Stimulated activated CD8-positive, alpha-beta memory T cell treated with anti-CD3 and anti-CD28 coated beads, Interleukin-7, amount 100 ng/mL, for 1 hour (primary cell): ENCODE results near the gene EEF2K.
"Not testable (repeated sequence)": the region's sequence is repeated elsewhere in the genome, so short reads cannot be mapped to it uniquely, and the experiment has no call there.

Source experiments
- DNase-seq, 2 donors: peaks; one replicate each; pipeline ENCODE4 v3.0.0-alpha.2; 2020; ENCODE audit warnings: low read depth in 2 of 2

Gene EEF2K

DNA sequence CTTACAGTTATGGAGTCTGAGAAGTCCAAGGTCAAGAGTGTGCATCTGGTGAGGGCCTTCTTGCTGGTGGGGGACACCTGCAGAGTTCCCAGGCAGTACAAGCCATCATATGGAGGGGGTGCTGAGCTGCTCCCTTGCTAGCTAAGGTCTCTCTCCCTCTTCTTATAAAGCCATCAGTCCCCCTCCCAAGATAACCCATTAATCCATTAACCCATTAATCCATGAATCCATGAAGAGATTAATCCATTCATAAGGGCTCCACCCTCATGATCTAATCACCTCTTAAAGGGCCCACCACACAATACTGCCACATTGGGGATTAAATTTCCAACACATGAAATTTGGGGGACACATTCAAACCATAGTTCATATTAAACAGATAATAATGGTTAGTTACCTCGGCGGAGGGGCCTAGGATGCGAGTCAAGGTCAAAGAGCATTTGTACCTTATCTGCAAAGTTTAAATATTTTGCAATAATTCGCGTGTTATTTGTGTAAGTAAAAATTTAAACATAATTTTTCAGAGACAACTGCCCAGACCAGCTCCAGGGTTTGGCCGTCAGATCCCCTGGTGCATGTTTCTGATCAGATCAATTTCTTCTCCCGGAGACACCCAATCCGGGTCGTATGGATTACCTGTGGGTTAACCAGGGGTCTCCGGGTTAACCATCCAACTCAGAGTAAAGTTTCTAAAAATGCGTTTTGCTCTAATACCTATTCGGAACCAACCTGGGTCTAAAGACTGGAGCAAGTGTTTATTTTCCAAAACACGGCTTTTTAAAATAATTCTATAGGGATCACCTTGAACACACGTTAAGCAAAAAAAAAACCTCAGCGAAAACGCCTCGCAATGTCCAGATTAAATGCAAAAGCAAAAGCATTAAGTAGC is 90.4 kb downstream of the EEF2K start:
- DNase-seq = no peak

DNA sequence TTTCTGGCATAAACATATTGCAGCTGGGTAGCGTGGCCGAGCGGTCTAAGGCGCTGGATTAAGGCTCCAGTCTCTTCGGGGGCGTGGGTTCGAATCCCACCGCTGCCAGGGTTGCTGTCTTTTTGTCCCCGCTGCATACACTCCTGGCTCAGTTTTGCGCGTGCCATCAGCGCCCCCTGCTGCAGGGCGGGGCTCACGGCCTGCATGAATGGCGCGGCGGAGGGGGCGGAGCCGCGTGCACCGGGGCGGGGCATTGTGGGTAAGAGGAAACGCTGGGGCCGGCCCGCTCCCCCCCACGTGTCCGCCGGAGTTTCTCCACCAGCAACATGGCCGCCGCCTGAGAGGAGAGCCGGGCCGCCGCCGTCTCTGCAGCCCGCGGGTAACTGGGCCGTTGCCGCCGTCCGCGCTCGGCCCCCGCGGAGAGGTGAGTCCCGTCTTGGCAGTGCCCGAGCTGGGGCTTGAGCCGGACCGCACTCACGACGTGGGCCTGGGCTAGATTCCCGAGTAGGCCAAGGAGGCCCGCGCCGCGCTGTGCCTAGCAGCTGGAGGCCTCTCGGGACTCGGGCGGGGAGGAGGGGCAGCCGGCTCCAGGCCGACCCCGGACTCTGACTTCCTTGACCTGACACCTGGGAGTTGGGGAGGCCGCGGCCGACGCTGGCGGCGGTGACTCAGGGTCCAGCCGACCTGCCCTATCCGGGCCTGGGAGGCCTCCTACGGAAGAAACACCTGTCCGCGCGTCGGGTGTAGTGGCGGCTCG is 91.2 kb downstream of the EEF2K start, which contains the start of gene POLR3E:
POLR3E (plus strand) TSS at position 296 of the 757 bp plus-strand sequence. CDS start 5,560 bp downstream, outside the sequence.
- DNase-seq = peak; percentile 99

GRCh38 chr16:22297871-22298733 is 92.0 kb downstream of the EEF2K start:
- DNase-seq = peak; percentile 20 to 48

DNA sequence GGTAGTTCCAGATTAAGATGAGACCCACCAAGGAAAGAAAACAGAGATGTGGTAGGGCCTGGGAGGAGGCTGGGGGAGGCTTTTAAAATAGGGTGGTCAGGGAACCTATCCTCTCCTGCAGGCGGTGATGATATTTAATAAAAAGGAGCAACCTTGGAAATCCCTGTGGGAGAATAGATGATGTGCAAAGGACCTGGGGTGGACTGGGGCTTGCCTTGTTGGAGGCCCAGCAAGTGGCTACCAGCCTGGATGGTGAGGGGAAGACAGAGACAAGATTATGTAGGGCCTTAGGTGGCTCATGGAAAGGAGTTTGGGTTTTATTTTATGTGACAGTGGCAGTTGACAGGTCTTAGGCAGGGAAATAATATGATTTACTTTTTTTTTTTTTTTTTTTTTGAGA is 93.0 kb downstream of the EEF2K start:
- no peak for DNase-seq

DNA sequence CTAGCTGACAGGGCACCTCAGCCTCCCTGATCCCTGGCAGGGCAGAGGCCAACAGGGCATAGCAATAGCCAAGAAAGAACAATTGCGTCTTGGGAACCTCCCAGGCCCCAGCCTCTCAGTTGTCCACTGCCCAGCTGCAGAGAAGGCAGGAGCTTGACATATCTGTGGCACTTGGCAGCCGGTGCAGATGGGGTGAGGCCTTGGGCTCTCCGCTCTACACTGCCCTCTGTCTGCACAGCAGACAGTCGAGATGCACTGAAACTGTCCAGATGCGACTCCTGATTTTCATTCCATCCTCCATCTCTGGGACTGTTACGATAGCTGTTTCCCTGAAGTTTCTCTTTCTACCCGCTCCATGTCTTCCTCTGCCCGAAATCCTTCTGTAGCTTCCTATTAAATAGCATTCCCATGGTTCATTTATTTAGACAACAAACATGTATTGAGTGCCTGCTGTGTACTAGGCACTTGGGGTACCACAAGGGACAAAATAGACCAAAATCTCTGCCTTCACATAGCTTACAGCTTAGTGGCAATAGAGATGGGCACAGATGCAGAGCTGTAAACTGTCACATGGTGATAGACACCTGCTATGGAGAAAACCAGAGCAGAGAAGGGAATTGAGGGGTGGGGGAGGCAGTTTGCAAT is 94.5 kb downstream of the EEF2K start:
- peak in 1 of 2 donors; percentile 11 for DNase-seq

DNA sequence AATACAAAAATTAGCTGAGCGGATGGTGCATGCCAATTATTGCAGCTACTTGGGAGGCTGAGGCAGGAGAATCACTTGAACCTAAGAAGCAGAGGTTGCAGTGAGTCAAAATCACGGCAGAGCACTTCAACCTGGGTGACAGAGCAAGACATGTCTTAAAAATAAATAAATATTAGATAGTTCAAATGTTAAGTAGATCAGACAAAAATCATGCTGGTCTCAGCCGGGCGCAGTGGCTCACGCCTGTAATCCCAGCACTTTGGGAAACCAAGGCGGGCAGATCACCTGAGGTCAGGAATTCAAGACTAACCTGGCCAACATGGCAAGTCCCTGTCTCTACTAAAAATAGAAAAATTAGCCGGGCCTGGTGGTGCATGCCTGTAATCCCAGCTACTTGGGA is 95.3 kb downstream of the EEF2K start:
- DNase-seq = not testable (repeated sequence)

- DNase-seq = no peak
These were observed 96.8 kb downstream of the EEF2K start for GRCh38 chr16:22302776-22303363.

DNA sequence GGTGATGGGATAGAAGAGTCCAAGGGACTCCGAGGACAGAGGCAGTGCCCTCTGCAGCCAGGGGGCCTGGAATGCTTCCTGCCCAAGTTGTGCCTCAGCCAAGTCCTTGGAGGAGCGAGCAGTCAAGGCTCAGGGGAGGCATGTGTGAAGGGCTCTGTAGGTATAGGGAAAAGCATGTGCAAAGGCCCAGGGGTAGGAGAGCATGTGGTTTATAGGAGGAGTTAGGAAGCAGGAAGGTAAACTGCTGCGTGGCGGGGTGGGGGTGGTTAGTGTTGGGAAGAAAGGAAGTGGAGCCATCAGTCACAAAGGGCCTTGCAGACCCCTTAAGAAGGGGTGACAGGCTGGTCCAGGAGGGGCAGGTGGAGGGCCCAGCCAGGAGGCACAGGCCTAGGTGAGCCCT is 98.3 kb downstream of the EEF2K start:
- DNase-seq = no peak

DNA sequence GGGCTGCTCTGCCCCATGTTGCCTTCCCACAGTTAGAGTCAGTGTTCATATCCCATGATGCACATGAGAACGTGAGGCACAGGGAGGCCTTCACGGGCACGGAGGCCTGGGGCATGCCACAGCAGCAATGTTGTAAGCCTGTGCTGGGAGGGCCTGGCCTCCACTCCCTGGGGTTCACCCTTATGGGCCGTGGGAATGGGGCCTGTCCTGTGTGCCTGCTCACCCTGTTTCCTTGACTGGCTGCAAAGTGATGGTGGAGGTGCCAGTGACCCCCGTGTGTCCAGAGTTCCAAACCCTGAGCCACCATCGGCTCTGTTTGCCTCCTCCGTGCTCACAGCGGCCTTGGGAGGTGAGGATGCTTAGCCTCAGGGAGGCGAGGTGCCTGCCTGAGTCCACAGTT is 100.7 kb downstream of the EEF2K start:
- DNase-seq = no peak

GRCh38 chr16:22307838-22308237 is 101.8 kb downstream of the EEF2K start:
- DNase-seq = no peak

- no peak for DNase-seq
These were observed 102.9 kb downstream of the EEF2K start for GRCh38 chr16:22308824-22309520.

DNA sequence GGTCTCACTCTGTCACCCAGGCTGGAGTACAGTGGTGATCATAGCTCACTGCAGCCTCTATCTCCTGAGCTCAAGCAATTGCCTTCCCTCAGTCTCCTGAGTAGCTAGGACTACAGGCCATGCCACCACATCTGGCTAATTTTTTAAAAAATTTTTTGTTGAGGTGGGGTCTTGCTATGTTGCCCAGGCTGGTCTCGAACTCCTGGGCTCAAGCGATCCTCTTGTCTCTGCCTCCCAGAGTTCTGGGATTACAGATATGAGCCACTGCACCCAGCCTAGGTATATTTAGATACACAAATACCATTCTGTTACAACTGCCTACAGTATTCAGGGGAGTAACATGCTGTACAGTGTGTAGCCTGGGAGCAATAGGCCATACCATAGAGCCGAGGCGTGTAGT is 105.4 kb downstream of the EEF2K start:
- no peak for DNase-seq

GRCh38 chr16:22312897-22313781 is 107.1 kb downstream of the EEF2K start:
- DNase-seq = no peak

DNA sequence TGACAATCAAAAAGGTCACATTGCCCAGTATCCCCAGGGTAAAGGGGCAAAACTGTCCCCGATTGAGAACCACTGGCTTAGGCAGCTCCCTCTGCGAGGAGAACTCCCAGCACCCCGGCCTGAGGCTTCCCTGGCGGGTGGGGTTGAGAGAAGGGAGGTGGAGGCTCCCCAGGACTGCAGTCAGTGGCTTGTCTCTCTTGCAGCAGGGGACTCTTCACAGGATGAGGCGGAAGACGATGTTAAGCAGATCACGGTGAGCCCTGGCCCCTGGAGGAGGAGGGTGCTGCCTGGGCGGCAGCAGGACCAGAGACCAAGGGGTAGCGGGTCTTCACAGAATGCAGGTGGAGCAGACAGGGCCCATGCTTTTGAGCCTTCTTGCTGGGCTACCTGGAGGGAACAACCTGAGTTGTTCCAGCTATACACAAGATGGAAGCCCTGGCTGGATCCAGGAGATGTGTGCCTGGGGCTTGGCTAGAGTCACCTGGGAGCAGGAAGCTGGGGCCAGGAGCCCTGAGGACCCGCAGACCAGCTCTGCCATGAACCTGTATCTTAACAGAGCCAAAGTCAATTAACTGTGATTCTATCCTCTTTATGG is 107.9 kb downstream of the EEF2K start:
- no peak for DNase-seq

DNA sequence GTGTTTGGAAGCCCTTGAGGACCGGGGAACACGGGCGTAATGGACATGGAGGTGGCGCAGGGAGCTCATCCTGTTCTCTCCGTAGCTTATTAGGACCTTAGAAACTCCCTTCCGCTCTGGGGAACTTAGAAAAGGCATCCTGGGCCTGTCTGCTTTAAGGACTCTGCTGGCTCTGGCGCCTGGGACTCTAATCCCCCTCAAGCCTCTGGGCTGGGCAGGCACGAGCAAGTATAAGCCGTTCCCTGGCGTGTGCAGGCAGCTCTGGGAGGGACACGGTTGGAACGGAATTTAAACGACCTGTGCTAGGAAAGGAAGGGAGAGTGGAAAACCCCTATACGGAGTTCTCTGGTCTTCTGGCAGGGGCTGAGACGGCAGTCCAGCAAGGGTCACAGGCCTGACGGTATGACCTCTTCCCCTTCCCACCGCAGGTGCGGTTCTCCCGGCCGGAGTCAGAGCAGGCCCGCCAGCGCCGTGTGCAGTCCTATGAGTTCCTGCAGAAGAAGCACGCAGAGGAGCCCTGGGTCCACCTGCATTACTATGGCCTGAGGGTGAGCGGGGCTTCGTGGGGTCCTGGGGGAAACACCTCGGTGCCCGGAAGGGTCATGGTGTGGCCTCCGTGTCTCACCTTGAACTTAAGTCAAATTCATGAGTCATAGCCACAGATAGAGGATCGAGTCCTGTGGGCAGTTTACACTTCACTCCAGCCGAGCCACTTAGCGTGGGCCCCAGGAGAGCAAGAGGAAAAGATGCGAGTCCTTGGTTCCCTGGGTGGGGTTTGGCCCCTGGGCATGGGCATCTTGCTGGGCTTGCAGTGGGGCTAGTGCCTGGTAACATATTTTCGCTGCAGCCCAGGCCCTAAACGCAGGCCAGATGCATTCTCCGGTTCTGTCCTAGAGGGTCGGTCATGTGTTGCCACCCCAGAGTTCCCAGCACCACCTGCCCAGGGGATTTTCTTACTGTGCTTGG is 108.9 kb downstream of the EEF2K start:
- DNase-seq = no peak

- DNase-seq = no peak
These were observed 109.9 kb downstream of the EEF2K start for GRCh38 chr16:22315979-22316378.

- no peak for DNase-seq
These were observed 110.3 kb downstream of the EEF2K start for GRCh38 chr16:22316411-22316811.
